Measurements from ENCODE around the gene DCLRE1A. TPM values are rescaled to one million over a fixed set of nuclear protein-coding genes. Genes with fewer than 3 reads are reported as not detected.
A peak's percentile ranks its signal among the peaks of the same experiment; 100 is the strongest.

DCLRE1A gene
- total and polyA plus RNA-seq, 8 donors, result 8.1 to 14.9 (median 12.4) TPM

- TF ChIP-seq CTCF (IDR thresholded peaks at IDR 0.05), result no peak
- DNase-seq (no peak), ATAC-seq (no peak)
- H3K27ac ChIP-seq, result no peak overlapping the region
- H3K4me1 ChIP-seq, result peaks cover 15 to 51% of the 10 kb centered on the region in 2 donors
- H3K9me3 ChIP-seq, result no peaks in the 10 kb centered on the region
- H3K4me3 ChIP-seq, result no peak overlapping the region
- no peaks in the 10 kb centered on the region for H3K27me3 ChIP-seq
- H3K36me3 ChIP-seq, result peaks cover 0 to 32% of the 10 kb centered on the region in 2 donors
- intact Hi-C loops (cut with DNase I), result no loop called here
Observed at GRCh38 chr10:113859261-113859660, 5.4 kb upstream of the DCLRE1A start.

GRCh38 chr10:113858541-113858940 is 4.7 kb upstream of the DCLRE1A start:
- Histone ChIP-seq H3K27ac (no peak overlapping the region), H3K27me3 (no peaks in the 10 kb centered on the region), H3K9me3 (no peaks in the 10 kb centered on the region), H3K36me3 (peaks cover 0 to 32% of the 10 kb centered on the region in 2 donors), H3K4me1 (peaks cover 15 to 53% of the 10 kb centered on the region in 2 donors), H3K4me3 (no peak overlapping the region)
- no peak for DNase-seq
- TF ChIP-seq CTCF (IDR thresholded peaks at IDR 0.05), result no peak
- ATAC-seq, result no peak
- intact Hi-C loops (cut with DNase I), result no loop called here

GRCh38 chr10:113857210-113857609 is 3.3 kb upstream of the DCLRE1A start:
- peaks cover 15 to 59% of the 10 kb centered on the region in 2 donors for H3K4me1 ChIP-seq
- DNase-seq (no peak), ATAC-seq (no peak)
- H3K36me3 ChIP-seq, result peaks cover 0 to 32% of the 10 kb centered on the region in 2 donors
- H3K4me3 ChIP-seq, result peak overlapping the region in 1 of 2 donors; percentile 93
- H3K27ac ChIP-seq, result no peak overlapping the region
- H3K27me3 ChIP-seq, result no peaks in the 10 kb centered on the region
- H3K9me3 ChIP-seq, result no peaks in the 10 kb centered on the region
- no peak for TF ChIP-seq CTCF (IDR thresholded peaks at IDR 0.05)
- intact Hi-C loops (cut with DNase I), result no loop called here

GRCh38 chr10:113856563-113856962 is 2.7 kb upstream of the DCLRE1A start:
- DNase-seq (no peak), ATAC-seq (no peak)
- H3K36me3 ChIP-seq, result peaks cover 0 to 26% of the 10 kb centered on the region in 2 donors
- peak overlapping the region in 1 of 2 donors; percentile 93 for H3K4me3 ChIP-seq
- no peaks in the 10 kb centered on the region for H3K9me3 ChIP-seq
- no peak for TF ChIP-seq CTCF (IDR thresholded peaks at IDR 0.05)
- H3K27ac ChIP-seq, result peak overlapping the region in 1 of 2 donors; percentile 14
- intact Hi-C loops (cut with DNase I), result no loop called here
- H3K27me3 ChIP-seq, result no peaks in the 10 kb centered on the region
- H3K4me1 ChIP-seq, result peaks cover 15 to 63% of the 10 kb centered on the region in 2 donors

- Histone ChIP-seq H3K27me3 (no peaks in the 10 kb centered on the region), H3K4me3 (peak overlapping the region; percentile 88 to 93), H3K27ac (peak overlapping the region; percentile 93 to 94), H3K36me3 (peaks cover 0 to 15% of the 10 kb centered on the region in 2 donors), H3K4me1 (peaks cover 15 to 67% of the 10 kb centered on the region in 2 donors), H3K9me3 (no peaks in the 10 kb centered on the region)
- DNase-seq (peak; percentile 58 to 88 (median 76)), ATAC-seq (peak; percentile 73)
- intact Hi-C loops (cut with DNase I), result no loop called here
- TF ChIP-seq CTCF (IDR thresholded peaks at IDR 0.05), result no peak
Observed at GRCh38 chr10:113854761-113855588, 1.1 kb upstream of the DCLRE1A start.

Data from left lung (tissue), 10 donors.